ENCODE results near the gene C11orf68.

The C11orf68 gene

GRCh38 chr11:65953471-65953870 lies 34.6 kb upstream of the C11orf68 start:
- TF ChIP-seq POLR2AphosphoS5 (IDR thresholded peaks at IDR 0.05; ENCODE audit: low read depth, low read length) (no peak), REST (IDR thresholded peaks at IDR 0.05; ENCODE audit: insufficient read depth in 1 of 2, low read depth in 2 of 2, low read length in 2 of 2) (no peak), SIN3A (IDR thresholded peaks at IDR 0.05; ENCODE audit: borderline replicate concordance, insufficient read depth, low read length) (no peak), TAF1 (IDR thresholded peaks at IDR 0.05; ENCODE audit: borderline replicate concordance, insufficient read depth, low read length) (no peak), FOXP2 (optimal IDR thresholded peaks at IDR 0.05; ENCODE audit: borderline replicate concordance, extremely low read depth, extremely low read length, insufficient read depth) (no peak)

GRCh38 chr11:65952052-65952521 lies 33.2 kb upstream of the C11orf68 start:
- TF ChIP-seq REST (IDR thresholded peaks at IDR 0.05; ENCODE audit: insufficient read depth in 1 of 2, low read depth in 2 of 2, low read length in 2 of 2) (no peak), SIN3A (IDR thresholded peaks at IDR 0.05; ENCODE audit: borderline replicate concordance, insufficient read depth, low read length) (no peak), TAF1 (IDR thresholded peaks at IDR 0.05; ENCODE audit: borderline replicate concordance, insufficient read depth, low read length) (no peak), POLR2AphosphoS5 (IDR thresholded peaks at IDR 0.05; ENCODE audit: low read depth, low read length) (no peak), FOXP2 (optimal IDR thresholded peaks at IDR 0.05; ENCODE audit: borderline replicate concordance, extremely low read depth, extremely low read length, insufficient read depth) (no peak)

GRCh38 chr11:65947603-65948125 lies 28.8 kb upstream of the C11orf68 start:
- TF ChIP-seq POLR2AphosphoS5 (IDR thresholded peaks at IDR 0.05; ENCODE audit: low read depth, low read length): no peak
- TF ChIP-seq TAF1 (IDR thresholded peaks at IDR 0.05; ENCODE audit: borderline replicate concordance, insufficient read depth, low read length): no peak
- TF ChIP-seq FOXP2 (optimal IDR thresholded peaks at IDR 0.05; ENCODE audit: borderline replicate concordance, extremely low read depth, extremely low read length, insufficient read depth): no peak
- no peak for TF ChIP-seq REST (IDR thresholded peaks at IDR 0.05; ENCODE audit: insufficient read depth in 1 of 2, low read depth in 2 of 2, low read length in 2 of 2)
- no peak for TF ChIP-seq SIN3A (IDR thresholded peaks at IDR 0.05; ENCODE audit: borderline replicate concordance, insufficient read depth, low read length)

GRCh38 chr11:65947133-65947532 lies 28.3 kb upstream of the C11orf68 start:
- no peak for TF ChIP-seq SIN3A (IDR thresholded peaks at IDR 0.05; ENCODE audit: borderline replicate concordance, insufficient read depth, low read length)
- TF ChIP-seq TAF1 (IDR thresholded peaks at IDR 0.05; ENCODE audit: borderline replicate concordance, insufficient read depth, low read length): no peak
- no peak for TF ChIP-seq POLR2AphosphoS5 (IDR thresholded peaks at IDR 0.05; ENCODE audit: low read depth, low read length)
- TF ChIP-seq FOXP2 (optimal IDR thresholded peaks at IDR 0.05; ENCODE audit: borderline replicate concordance, extremely low read depth, extremely low read length, insufficient read depth): no peak
- TF ChIP-seq REST (IDR thresholded peaks at IDR 0.05; ENCODE audit: insufficient read depth in 1 of 2, low read depth in 2 of 2, low read length in 2 of 2): no peak

Data from PFSK-1 (cell line).